Fibroblast of skin of abdomen (primary cell): Measurements from ENCODE around the gene MAP1LC3C. TPM values are rescaled to one million over a fixed set of nuclear protein-coding genes. Genes with fewer than 3 reads are reported as not detected.
A peak's percentile ranks its signal among the peaks of the same experiment; 100 is the strongest.

Source experiments
- DNase-seq: peaks from one replicate; pipeline ENCODE4 v3.0.0-alpha.2; 2013
- polyA plus RNA-seq, 2 experiments: library from polyadenylated mRNA; unstranded; fragments of 120-200 nt; gene quantifications; one replicate each; pipeline ENCODE4 v1.2.1, GENCODE V29; 2013; ENCODE audit not compliant: insufficient read length in 2 of 2

Gene MAP1LC3C
- 0.28 TPM for polyA plus RNA-seq (2013, experiment 1 of 2; ENCODE audit: insufficient read length)
- polyA plus RNA-seq (2013, experiment 2 of 2; ENCODE audit: insufficient read length), result 0.22 TPM

GRCh38 chr1:241999026-241999425 is at the start of gene MAP1LC3C:
Gene MAP1LC3C (minus strand): TSS chr1:241999098. CDS start chr1:241999008, 90 bp downstream.
- no peak for DNase-seq

DNA sequence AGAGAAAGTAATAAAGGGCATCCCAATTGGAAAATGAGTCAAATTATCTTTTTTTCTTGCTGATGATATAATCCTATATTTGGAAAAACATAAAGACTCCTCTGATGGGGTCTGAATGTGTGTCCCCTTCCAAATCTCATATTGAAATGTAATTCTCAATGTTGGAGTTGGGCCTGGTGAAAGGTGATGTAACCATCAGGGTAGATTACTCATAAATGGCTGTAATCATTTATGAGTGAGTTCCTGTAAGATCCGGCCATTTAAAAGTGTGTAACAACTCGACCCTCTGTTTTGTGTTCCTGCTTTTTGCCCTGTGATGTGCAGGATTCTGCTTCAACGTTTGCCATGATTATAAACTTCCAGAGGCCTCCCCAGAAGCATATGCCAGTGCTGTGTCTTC is 44.3 kb upstream of the MAP1LC3C start:
- no peak for DNase-seq

DNA sequence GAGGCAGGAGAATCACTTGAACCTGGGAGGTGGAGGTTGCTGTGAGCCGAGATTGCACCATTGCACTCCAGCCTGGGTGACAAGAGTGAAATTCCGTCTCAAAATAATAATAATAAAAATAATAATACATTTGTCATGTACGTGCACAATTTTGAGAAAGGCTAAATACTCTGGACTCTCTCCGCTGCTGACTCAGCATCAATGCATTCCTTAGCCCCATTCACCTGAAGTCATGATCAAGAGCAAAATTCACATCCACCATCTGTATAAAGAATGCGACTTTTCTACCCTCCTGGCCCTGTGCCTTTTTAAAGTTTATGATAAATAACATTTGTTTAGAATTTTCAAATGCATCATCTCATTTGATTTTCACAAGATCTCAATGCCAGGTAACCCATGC is 35.5 kb upstream of the MAP1LC3C start:
- DNase-seq, result no peak

DNA sequence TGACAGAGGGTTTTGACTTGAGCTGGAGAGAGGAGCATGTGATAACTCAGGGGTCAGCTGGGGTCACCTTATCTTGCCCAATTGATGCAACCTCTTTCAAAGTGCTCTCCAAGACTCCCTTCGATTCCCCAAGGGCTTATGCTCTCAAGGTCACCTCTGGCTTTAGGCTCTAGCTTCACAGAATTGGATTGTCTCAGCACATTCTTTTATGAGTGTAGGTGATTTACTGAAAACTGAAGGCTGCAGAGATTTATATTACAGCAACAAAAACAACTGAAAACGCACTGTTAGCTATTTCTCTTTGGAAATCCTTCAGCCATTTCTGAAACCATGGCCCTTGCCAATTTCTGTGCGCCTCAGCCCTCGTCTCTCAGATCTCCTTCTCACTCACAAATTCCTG is 34.5 kb upstream of the MAP1LC3C start:
- DNase-seq, result no peak

- DNase-seq, result no peak
Measured at GRCh38 chr1:242030071-242030470, 31.2 kb upstream of the MAP1LC3C start.

- DNase-seq, result no peak
Measured at GRCh38 chr1:242025681-242026080, 26.8 kb upstream of the MAP1LC3C start.

GRCh38 chr1:242023805-242024204 is 24.9 kb upstream of the MAP1LC3C start:
- no peak for DNase-seq

GRCh38 chr1:242019018-242019417 is 20.1 kb upstream of the MAP1LC3C start:
- DNase-seq, result no peak

GRCh38 chr1:242017580-242018233 is 18.8 kb upstream of the MAP1LC3C start:
- DNase-seq, result peak; percentile 40

DNA sequence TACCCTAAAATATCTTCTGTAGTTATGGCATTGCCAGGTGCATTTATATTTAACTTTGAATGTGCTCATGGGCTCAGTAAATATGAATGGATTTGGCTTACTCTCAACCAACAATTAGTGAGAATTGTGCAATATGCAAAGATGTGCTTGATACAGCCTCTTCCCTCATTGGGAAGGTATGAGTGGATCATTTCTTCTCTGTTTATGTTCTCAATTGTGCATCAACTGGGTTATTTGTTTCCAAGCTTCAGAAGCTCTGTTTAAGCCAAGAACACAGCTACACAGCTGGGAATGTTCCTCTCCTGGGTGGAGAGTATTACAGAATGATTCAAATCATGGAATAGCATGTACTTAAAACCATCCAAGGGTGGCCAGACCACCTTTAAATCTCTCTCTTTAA is 17.6 kb upstream of the MAP1LC3C start:
- DNase-seq, result no peak

DNA sequence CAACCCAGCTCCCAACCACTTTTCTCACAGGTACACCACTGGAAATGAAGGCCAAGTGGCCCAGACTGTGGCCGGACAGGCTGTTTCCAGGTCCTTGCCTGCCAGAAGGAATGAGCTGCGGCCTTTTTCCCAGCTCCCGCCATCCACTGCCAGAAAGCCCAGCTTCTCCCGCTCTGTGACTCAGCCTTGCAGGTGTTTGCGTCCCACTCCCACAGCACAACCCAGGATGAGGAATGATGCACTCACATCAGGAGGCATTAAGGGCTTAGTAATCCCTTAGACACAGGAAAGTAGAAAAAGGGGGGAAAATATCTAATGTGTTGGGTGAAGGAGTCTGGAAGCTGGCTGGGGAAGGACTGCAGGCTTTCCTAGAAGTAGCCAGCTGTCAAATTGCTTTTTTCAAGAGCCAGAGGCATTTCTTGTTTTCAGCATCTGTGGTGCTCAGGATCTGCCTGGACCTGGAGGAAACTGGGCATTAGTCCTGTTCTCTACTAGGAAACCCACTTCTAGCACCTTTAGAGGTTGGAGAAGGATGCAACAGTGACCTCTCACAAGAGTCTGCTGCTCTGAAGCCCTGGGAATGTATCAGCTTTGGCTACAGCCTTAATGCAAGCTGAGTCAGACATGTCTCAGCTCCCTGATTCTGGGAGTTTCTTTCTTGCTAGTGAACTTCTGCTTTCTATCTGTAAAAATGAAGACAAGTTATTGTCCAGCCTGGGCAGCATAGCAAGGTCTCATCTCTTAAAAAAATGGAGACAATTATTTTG is 13.2 kb upstream of the MAP1LC3C start:
- DNase-seq, result no peak

- DNase-seq, result peak; percentile 55
Measured at GRCh38 chr1:242008826-242009495, 10.1 kb upstream of the MAP1LC3C start.

- no peak for DNase-seq
Measured at GRCh38 chr1:242006976-242007375, 8.1 kb upstream of the MAP1LC3C start.

DNA sequence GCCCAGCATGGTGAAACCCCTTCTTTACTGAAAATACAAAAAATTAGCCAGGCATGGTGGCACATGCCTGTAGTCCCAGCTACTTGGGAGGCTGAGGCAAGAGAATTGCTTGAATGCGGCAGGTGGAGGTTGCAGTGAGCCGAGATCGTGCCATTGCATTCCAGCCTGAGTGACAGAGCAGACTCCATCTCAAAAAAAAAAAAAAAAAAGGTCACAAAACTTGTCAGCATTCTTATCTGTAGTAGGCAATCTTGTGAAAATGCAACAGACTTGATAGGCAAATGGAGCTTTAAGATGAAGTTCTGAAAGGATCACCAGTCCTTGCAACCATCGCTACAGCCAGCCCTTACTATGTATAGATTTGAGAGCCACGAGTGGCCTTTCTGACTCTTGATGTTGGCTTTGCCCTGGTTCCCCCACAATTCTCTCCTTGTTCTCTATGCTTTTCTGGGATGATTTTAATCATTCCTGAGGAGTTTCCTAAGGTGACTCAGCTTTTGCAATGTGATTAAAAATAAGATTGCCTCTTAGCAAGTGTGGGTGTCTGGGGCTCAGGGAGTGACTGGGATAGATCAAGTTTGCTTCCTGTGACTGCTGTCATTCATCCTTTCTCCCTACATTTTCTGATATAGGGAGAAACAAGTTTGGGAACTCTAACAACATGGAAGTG is 7.1 kb upstream of the MAP1LC3C start:
- peak; percentile 54 for DNase-seq

GRCh38 chr1:242004751-242005495 is 6.0 kb upstream of the MAP1LC3C start:
- no peak for DNase-seq

DNA sequence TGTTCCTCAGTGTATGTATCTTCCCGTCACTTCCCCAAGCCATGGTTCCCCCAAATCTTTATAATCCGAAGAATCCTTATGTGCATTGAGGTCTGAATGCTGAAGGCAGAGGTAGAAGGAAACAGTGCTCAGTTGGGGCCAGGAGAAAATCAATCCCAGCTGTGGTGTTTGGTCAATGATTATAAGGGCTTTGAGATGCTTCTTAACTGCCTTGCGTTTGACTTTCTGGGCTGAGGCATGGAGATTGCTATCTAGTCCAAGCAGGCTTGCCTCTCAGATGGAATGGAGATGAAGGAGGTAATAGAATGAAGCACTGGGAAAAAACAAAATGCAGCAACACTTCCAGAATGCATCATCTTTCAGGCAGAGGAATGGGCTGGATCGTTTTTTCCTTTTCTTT is 3.6 kb upstream of the MAP1LC3C start:
- DNase-seq, result peak; percentile 46

- DNase-seq, result peak; percentile 30
Measured at GRCh38 chr1:242002072-242002471, 3.2 kb upstream of the MAP1LC3C start.

GRCh38 chr1:242000434-242000833 is 1.5 kb upstream of the MAP1LC3C start:
- DNase-seq, result no peak

DNA sequence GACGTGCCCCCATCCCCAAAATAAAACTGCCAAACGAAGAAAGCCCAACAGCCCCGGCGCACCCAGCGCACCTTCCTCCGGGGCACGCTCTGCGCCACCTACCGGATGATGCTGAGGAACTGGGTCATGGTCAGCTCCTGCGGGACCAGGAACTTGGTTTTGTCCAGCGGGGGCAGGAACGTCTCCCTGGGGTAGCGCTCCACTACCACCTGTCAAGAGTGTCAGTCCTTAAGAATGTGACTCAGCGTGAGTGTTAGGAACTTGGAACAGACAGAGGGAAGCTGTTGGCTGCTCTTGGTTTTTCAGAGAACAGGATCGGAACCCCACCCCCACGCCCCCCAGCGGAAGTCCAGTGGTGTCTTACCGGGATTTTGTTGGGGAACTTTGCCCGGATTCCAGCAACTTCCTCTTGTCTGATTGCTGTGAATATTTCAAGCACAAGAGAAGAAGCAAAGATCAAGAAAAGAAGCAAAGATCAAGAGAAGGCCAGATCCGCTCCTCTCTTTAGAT is 431 bp downstream of the MAP1LC3C start:
- peak; percentile 83 for DNase-seq

DNA sequence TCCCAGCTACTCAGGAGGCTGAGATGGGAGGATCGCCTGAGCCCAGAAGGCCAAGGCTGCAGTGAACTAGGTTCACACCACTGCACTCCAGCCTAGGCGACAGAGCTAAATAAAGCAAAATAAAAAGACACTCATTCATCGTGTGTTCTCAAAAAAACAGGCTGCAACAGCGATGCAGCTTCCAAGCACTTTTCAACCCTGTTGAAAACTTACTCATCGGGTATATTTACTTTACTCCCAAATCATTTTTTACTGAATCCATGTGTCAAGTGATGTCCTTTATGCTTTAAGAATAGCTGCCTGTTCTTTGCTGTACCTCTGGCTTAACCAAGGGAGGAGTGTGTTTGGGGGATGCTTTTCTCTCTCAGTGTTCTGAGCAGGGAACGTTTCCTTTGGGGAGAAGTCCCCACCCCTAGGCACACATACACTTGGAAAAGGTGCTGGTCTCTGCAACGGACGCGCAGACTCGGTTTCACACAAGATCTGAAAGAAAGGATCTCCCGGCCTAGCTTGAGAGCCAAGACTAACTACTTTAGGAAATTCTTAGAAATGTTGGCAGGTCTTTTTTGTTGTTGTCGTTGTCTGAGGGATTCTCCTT is 1.4 kb downstream of the MAP1LC3C start:
- no peak for DNase-seq

DNA sequence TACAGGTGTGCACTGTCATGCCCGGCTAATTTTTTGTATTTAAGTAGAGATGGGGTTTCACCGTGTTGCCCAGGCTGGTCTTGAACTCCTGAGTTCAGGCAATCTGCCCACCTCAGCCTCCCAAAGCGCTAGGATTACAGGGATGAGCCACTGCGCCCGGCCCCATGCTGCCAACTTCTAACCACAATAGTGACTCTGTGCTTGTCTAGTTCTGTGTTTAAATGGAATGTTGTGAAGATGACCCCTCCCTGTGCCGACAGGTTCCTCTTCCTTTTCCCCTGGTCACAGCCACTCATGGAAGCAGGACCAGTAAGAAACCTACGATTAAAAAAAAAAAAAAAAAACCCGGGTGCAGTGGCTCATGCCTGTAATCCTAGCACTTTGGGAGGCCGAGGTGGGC is 4.7 kb downstream of the MAP1LC3C start:
- no peak for DNase-seq

DNA sequence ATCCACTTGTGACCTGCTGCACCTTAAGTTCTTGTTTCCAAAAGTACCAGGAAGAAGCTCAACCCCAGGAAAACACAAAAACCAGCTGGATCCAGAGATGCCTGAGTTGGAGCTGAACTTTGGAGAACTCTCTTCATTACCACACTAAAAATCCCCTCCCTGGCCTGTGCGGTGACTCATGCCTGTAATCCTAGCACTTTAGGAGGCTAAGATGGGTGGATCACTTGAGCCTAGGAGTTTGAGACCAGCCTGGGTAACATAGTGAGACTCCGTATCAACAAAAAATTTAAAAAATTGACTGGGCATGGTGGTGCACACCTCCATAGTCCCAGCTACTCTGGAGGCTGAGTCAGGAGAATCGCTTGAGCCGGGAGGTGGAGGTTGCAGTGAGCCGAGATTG is 6.2 kb downstream of the MAP1LC3C start:
- DNase-seq, result no peak
